ENCODE results near the gene PROZ. TPM values are rescaled to one million over a fixed set of nuclear protein-coding genes. Genes with fewer than 3 reads are reported as not detected.

PROZ gene
- total RNA-seq, 1 donor from 2014 or later: not detected

DNA sequence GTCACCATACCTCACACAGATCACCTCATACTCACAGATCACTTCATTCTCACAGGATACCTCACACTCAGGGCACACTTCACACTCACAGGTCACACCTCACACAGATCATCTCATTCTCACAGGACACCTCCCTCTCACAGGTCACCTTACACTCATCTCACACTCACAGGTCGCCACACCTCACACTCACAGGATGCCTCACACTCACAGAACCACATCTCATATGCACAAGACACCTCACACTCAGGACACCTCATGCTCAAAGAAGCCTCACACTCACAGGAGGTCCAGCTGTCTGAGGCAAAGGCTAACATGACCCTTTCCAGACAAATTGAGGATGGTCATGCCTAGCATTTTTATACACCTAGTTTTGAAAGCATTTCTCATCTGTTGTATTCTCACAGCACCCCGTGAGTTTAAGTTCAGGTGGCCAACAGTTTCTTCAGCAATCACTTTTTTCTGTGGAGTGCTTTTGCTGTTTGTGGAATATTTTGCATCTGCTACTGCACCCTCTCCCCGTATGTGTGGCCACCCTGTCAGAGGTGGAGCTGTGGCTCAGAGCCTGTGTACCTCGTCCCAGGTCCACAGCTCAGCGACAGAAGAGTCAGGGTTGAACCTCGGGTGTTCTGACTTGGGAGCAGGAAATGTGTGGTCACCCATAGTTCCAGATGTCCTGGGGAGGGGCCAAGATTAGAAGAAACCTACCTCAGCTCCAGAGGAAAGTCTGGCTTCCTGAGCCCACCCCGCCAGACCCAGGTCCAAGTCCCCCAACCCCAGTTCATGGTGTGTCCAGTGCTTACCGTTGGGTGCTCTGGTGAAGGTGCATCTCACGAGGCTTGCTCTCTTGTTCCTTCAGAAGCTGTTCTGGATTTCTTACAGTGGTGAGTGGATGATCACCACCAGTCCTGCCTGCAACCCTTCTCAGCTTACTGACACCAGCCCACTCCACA, 45.3 kb upstream of the PROZ start:
- Mint-ChIP-seq H3K27ac (ENCODE audit: unreplicated experiment) (no peak overlapping the region), H3K36me3 (ENCODE audit: low read depth, unreplicated experiment) (no peaks in the 10 kb centered on the region), H3K27me3 (ENCODE audit: low read depth, unreplicated experiment) (peaks cover 29% of the 10 kb centered on the region), H3K9me3 (ENCODE audit: unreplicated experiment) (peaks cover 3% of the 10 kb centered on the region), H3K4me1 (ENCODE audit: low read depth, unreplicated experiment) (peaks cover 3% of the 10 kb centered on the region), H3K4me3 (ENCODE audit: unreplicated experiment) (no peak overlapping the region)
- FAIRE-seq (peak; percentile 66), DNase-seq (ENCODE audit: low read depth) (no peak)
- no peaks in the 10 kb centered on the region for H3K36me3 ChIP-seq (ENCODE audit: insufficient read depth, low read length)
- no peak for TF ChIP-seq EZH2 (IDR thresholded peaks at IDR 0.05; ENCODE audit: insufficient read depth, low read length)
- TF ChIP-seq, protein P1, sequence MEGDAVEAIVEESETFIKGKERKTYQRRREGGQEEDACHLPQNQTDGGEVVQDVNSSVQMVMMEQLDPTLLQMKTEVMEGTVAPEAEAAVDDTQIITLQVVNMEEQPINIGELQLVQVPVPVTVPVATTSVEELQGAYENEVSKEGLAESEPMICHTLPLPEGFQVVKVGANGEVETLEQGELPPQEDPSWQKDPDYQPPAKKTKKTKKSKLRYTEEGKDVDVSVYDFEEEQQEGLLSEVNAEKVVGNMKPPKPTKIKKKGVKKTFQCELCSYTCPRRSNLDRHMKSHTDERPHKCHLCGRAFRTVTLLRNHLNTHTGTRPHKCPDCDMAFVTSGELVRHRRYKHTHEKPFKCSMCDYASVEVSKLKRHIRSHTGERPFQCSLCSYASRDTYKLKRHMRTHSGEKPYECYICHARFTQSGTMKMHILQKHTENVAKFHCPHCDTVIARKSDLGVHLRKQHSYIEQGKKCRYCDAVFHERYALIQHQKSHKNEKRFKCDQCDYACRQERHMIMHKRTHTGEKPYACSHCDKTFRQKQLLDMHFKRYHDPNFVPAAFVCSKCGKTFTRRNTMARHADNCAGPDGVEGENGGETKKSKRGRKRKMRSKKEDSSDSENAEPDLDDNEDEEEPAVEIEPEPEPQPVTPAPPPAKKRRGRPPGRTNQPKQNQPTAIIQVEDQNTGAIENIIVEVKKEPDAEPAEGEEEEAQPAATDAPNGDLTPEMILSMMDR (IDR thresholded peaks at IDR 0.05; ENCODE audit: insufficient read depth, low read depth, low read length): no peak
- peaks cover 3% of the 10 kb centered on the region for H3K4me1 ChIP-seq (ENCODE audit: insufficient read depth, low read length)
- no peak overlapping the region for H3K4me2 ChIP-seq (ENCODE audit: low read length)
- H3K27me3 ChIP-seq (ENCODE audit: insufficient read depth, low read length): peaks cover 23% of the 10 kb centered on the region
- H4K20me1 ChIP-seq (ENCODE audit: insufficient read depth, low read length): no peaks in the 10 kb centered on the region
- H3K4me3 ChIP-seq (ENCODE audit: insufficient read depth, low read depth, low read length): no peak overlapping the region
- no peak overlapping the region for H3K27ac ChIP-seq (ENCODE audit: low read depth, low read length)
- no peaks in the 10 kb centered on the region for H3K9me3 ChIP-seq (ENCODE audit: insufficient read depth, low read depth, low read length)
- no peaks in the 10 kb centered on the region for H3K79me2 ChIP-seq (ENCODE audit: insufficient read depth, low read length)
- H3K9ac ChIP-seq (ENCODE audit: low read length): no peak overlapping the region
- H2AFZ ChIP-seq (ENCODE audit: low read depth, low read length): no peak overlapping the region

DNA sequence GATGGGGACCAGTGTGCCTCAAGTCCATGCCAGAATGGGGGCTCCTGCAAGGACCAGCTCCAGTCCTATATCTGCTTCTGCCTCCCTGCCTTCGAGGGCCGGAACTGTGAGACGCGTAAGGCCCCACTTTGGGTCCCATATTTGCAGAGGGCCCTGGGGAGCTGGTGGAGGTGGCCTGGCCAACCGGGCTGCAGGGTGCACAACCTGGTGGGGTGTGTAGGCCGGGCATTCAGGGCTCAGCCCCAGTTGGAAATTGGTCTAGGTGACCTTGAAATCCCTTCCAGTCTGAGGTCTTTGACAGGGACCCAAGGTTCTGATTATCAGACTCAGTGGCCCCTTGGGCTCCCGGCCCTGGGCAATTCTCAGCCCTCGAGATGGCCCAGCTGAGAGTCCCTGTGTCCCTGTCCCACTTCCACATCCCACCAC, 44.6 kb upstream of the PROZ start:
- peaks cover 3% of the 10 kb centered on the region for H3K4me1 ChIP-seq (ENCODE audit: insufficient read depth, low read length)
- Mint-ChIP-seq H3K36me3 (ENCODE audit: low read depth, unreplicated experiment) (no peaks in the 10 kb centered on the region), H3K27ac (ENCODE audit: unreplicated experiment) (no peak overlapping the region), H3K4me3 (ENCODE audit: unreplicated experiment) (no peak overlapping the region), H3K27me3 (ENCODE audit: low read depth, unreplicated experiment) (peaks cover 32% of the 10 kb centered on the region), H3K9me3 (ENCODE audit: unreplicated experiment) (peaks cover 3% of the 10 kb centered on the region), H3K4me1 (ENCODE audit: low read depth, unreplicated experiment) (peaks cover 3% of the 10 kb centered on the region)
- H3K4me2 ChIP-seq (ENCODE audit: low read length): no peak overlapping the region
- H3K4me3 ChIP-seq (ENCODE audit: insufficient read depth, low read depth, low read length): no peak overlapping the region
- H3K27ac ChIP-seq (ENCODE audit: low read depth, low read length): no peak overlapping the region
- no peaks in the 10 kb centered on the region for H3K79me2 ChIP-seq (ENCODE audit: insufficient read depth, low read length)
- H3K9me3 ChIP-seq (ENCODE audit: insufficient read depth, low read depth, low read length): no peaks in the 10 kb centered on the region
- no peak overlapping the region for H2AFZ ChIP-seq (ENCODE audit: low read depth, low read length)
- DNase-seq (ENCODE audit: low read depth): no peak
- H4K20me1 ChIP-seq (ENCODE audit: insufficient read depth, low read length): no peaks in the 10 kb centered on the region
- FAIRE-seq: no peak
- TF ChIP-seq EZH2 (IDR thresholded peaks at IDR 0.05; ENCODE audit: insufficient read depth, low read length): no peak
- no peaks in the 10 kb centered on the region for H3K36me3 ChIP-seq (ENCODE audit: insufficient read depth, low read length)
- H3K9ac ChIP-seq (ENCODE audit: low read length): no peak overlapping the region
- peaks cover 23% of the 10 kb centered on the region for H3K27me3 ChIP-seq (ENCODE audit: insufficient read depth, low read length)

DNA sequence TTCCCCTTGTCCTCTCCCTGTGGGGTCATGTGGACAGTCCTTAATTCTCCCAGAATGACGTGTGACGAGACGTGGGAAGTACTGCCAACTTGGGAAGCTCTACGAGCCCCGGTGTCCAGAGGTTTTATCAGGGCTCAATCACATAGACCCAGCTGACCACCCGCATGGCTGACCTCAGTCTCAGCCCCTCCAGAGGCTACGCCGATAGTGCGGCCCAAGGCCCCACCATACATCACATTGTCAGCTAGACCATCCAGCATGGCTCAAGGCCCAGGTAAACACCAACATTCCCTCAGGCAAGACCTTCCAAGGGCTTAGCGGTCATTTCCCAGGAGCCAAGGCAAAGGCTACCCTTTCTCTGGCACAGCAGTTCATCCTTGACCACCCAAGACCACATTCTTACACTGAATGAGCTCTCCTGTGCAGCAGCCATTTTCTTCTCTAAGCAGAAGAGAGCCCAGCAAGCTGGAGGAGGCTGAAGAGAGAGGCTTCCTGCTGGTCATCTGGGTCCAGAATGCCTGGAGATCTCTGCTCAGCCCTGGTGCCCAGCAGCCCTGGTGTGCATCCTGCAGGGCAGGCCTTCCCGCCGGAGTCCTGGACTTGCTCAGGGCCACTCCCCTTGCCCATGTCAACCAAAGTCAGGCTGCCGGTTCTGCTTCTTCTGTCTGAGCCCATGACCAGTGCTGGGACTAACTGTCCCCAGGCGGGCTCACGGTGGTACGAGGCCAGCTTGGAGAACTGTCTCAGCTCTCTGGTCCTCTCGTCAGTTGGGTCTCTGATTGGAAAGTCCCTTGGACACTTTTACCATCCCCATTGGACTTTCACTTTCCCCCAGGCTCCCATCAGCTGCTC, 43.7 kb upstream of the PROZ start:
- Mint-ChIP-seq H3K36me3 (ENCODE audit: low read depth, unreplicated experiment) (no peaks in the 10 kb centered on the region), H3K4me1 (ENCODE audit: low read depth, unreplicated experiment) (peaks cover 3% of the 10 kb centered on the region), H3K27ac (ENCODE audit: unreplicated experiment) (no peak overlapping the region), H3K9me3 (ENCODE audit: unreplicated experiment) (no peaks in the 10 kb centered on the region), H3K4me3 (ENCODE audit: unreplicated experiment) (no peak overlapping the region), H3K27me3 (ENCODE audit: low read depth, unreplicated experiment) (peaks cover 37% of the 10 kb centered on the region)
- no peaks in the 10 kb centered on the region for H3K79me2 ChIP-seq (ENCODE audit: insufficient read depth, low read length)
- no peak overlapping the region for H2AFZ ChIP-seq (ENCODE audit: low read depth, low read length)
- no peak overlapping the region for H3K4me3 ChIP-seq (ENCODE audit: insufficient read depth, low read depth, low read length)
- H3K9me3 ChIP-seq (ENCODE audit: insufficient read depth, low read depth, low read length): no peaks in the 10 kb centered on the region
- peaks cover 3% of the 10 kb centered on the region for H3K4me1 ChIP-seq (ENCODE audit: insufficient read depth, low read length)
- no peak for TF ChIP-seq EZH2 (IDR thresholded peaks at IDR 0.05; ENCODE audit: insufficient read depth, low read length)
- TF ChIP-seq, protein P1 (IDR thresholded peaks at IDR 0.05; ENCODE audit: insufficient read depth, low read depth, low read length): no peak
- DNase-seq (ENCODE audit: low read depth): no peak
- H3K36me3 ChIP-seq (ENCODE audit: insufficient read depth, low read length): no peaks in the 10 kb centered on the region
- no peak overlapping the region for H3K27ac ChIP-seq (ENCODE audit: low read depth, low read length)
- no peak for FAIRE-seq
- H3K27me3 ChIP-seq (ENCODE audit: insufficient read depth, low read length): peaks cover 24% of the 10 kb centered on the region
- H3K4me2 ChIP-seq (ENCODE audit: low read length): no peak overlapping the region
- no peaks in the 10 kb centered on the region for H4K20me1 ChIP-seq (ENCODE audit: insufficient read depth, low read length)
- no peak overlapping the region for H3K9ac ChIP-seq (ENCODE audit: low read length)

Measured in astrocyte (in vitro differentiated cells and primary cell).